GM04504 (cell line): ENCODE results near the gene NUDT1.

ENCODE experiments used
- DNase-seq: peaks from one replicate; pipeline ENCODE4 v3.0.0-alpha.2; 2012; ENCODE audit warnings: low read depth

The NUDT1 gene

DNA sequence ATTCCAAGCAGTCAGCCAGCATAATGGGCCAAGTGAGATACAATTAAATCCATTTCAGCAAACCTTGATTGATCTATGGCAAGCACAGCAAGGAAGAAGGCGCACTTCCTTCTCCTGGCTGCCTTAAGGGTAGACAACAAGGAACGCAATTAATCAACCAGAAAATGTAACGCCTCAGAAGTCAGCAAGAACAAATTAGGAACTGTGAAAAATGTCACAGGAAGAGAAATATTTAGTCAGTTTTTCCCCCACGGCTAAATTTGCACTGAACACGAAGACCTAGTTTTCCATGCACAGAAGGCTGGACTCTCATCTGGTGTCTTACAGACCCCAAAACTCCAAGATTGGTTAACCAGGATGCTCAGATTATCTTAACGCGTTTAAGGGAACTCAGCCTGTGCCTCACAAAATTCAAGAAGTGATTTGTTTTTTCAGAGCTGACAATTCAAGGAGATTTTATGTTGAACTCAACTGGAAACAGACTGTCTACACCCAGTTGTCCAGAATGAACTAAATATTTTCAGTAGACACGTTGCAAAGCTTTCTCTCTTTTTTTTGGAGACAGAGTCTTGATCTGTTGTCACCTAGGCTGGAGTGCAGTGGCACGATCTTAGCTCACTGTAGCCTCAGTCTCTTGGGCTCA lies 58.0 kb downstream of the NUDT1 start:
- DNase-seq, result no peak
